Fibroblast of skin of right quadriceps (primary cell): ENCODE measurements around the gene LSG1.

Source experiments
- DNase-seq: peaks from one replicate; pipeline ENCODE4 v3.0.0-alpha.2; 2013

LSG1 gene

DNA sequence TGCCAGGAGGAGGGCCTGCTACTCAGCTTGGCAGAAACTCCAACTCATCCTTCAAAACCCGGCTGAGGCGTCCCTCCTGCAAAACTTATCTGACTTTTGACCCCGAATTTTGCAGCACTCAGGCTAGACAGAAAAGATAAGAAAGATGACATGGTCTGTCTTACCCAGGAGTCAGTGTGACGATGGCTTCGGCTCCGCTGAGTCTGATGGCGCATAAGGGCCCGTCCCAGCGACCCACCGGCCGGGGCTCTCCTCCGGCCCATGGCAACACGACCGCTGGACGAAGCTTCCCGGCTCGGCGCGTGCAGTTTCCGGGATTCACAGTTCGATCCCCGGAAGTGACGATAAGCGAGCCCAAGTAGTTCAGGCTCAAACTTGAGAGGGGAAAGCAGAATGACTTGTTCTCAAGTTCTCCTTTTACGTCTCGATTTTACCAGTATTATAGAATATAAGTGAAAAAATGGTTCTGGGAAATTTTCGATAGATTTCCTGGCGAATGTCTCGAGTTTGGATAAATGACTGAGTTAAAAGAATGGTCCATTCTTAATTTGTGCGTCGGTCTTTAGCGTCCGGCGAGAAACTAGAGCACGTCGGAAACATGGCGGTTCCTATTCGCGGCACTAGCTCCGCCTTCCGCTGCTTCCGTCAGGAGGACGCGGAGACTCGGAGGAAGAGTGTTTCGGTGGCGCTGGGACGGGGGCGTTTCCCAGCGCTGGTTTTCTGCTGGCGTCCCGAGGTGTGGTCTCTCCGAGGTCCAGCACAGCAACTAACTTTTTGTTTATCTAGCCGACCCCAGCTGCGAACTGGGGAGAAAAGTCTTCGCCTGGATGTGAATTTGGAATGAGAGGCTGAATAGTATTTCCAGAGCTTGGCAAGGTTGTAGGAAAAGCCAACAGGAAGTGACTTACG lies at the start of gene LSG1:
TSS of gene LSG1 (minus strand) at position 292 of the 909 bp plus-strand sequence. CDS start at position 263, 29 bp downstream.
- DNase-seq, result peak; percentile 96

DNA sequence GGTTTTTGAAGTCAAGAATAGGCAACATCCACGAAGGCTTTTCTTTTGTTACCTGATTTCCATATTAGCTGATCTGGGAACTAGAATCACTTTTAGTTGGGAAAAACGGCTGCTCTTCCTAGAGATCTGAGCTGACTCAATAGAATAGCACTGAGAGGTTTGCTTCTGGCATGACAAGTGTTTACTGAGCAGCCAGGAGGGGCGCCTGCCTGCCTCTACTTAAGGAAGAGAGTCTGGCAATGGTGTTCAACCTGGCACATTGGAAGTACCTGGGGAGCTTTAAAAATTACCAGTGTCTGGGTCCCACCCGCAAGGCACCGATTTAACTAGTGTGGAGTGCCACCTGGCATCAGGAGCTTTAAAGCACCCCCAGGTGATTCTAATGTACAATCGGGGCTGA lies 48.1 kb upstream of the LSG1 start:
- DNase-seq, result no peak

- DNase-seq, result no peak
These were observed 46.1 kb upstream of the LSG1 start for GRCh38 chr3:194718079-194718478.

GRCh38 chr3:194715022-194715800 lies 43.2 kb upstream of the LSG1 start:
- DNase-seq, result no peak

- no peak for DNase-seq
These were observed 42.6 kb upstream of the LSG1 start for GRCh38 chr3:194714564-194714963.

DNA sequence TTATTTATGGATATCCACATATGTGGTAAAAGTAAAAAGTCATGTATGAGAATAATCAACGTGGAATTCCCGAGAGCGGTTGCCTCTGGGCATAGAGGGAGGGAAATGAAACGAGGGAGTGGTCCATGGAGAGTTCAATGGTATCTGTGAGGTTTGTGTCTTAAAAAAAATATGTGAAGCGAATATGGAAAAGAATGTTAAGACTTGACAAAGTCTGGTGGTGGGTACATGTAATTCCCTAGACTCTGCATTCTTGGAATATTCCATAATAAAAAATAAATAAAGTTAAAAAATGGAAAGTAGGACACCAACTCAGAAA lies 42.1 kb upstream of the LSG1 start:
- DNase-seq, result no peak

GRCh38 chr3:194713299-194714136 lies 41.5 kb upstream of the LSG1 start:
- DNase-seq, result no peak

DNA sequence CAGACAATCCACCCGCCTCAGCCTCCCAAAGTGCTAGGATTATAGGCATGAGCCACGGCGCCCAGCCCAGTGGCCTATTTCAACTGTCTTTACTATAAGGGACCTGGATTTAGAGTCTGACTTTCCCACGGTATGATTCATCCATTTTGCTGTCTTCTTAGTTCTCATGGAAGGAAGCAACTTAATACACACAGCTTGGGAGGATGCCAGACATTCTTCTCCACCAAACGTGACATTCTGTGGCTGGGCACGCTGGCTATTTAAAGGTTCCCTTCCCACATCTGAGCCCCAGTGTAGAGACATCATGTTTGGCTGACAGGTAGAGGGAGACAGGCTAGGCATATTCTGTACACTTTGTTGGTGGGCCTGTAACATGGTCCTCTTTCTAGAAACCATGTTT lies 39.9 kb upstream of the LSG1 start:
- peak; percentile 95 for DNase-seq

DNA sequence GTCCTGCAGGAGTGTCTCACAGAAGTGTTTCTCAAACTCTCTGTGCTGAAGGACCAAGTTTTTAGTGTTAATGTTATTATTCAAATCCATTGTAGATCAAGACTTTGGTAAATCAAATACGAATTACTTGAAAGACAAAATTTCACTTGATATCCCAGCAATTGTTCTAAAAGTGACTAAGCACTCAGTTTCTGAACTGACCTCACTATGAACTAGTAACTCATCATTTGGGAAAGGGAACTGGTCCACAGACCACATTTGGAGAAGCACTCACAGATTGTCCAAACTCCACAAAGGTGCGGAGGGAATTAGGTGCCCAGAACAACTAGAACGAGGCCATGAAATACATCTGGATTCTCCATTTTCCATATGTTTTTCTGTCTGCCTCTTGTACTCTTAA lies 39.3 kb upstream of the LSG1 start:
- no peak for DNase-seq

DNA sequence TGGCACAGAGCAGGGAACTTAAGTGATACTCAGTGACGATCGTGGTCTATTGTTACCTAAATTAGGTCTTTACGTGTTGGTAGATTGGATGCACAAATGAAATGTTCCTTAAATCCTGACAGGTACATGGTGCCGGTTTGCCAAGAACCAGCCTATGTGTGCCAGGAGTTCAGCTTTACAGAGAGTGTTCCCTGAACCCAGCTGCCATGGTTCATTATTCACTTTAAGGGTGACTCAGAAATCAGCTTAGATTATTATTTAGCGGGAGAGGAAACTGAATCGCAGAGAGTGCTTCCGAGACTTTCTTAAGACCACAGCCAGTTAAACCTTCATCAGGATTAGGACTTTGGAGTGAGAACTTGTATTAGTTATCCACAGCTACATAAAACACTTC lies 35.2 kb upstream of the LSG1 start:
- DNase-seq, result no peak

DNA sequence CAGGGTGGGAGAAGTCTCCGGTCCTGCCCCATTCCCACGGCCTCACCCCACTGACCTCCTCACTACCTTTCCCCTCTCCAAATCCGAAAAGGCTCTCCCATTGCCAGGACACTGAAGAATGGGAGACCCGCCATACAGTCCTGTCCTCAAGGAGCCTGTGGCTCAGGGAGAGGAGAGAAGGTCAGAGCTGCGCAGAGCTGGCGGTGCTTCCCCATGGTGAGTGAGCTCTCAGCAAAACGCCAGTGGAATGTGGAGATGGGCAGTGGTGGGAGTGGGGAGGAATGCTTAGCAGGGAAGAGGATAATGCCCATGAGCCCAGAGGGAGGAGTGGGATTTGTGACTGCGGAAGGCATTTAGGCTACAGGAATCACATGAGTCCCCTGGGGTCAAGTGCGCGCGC lies 33.8 kb upstream of the LSG1 start:
- DNase-seq, result no peak

DNA sequence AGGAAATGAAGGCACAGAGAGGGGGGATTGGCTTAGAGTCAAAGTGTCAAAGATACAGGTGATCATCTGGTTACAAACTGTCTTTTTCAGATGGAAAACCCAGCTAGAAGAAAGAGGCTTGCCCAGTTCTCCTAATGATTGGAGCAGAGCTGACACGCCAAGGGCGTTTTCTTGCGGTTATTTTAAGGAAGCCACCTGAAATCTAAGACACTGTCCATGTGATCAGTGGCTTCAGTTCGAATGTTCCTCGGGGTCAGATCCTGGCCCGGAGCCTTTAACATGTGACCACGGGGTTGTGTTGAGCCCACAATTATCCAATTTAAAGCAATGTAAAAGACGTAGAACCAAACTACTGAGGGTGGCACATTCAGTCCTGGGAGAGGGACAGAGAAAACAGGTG lies 33.2 kb upstream of the LSG1 start:
- DNase-seq, result no peak

DNA sequence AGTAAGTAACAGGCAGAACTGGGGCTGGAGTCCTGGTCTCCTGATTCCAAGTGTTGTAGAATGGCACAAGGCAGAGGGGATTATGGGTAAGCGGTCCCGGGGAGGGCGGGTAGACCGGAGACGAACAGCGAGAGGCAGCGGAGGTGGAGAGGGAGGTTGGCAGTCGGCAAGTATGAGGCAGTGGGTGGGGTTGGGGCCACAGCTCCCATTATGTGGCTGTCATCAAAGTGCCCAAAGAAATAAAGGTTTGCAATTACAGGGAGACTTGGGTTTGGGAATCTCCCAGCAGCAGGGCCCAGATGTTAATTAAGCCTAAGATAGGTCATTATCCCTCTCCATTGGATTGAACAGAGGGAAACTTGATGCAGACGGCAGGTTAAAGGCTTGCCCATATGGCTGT lies 30.6 kb upstream of the LSG1 start:
- no peak for DNase-seq

GRCh38 chr3:194696702-194697101 lies 24.7 kb upstream of the LSG1 start:
- no peak for DNase-seq

- DNase-seq, result no peak
These were observed 19.7 kb upstream of the LSG1 start for GRCh38 chr3:194691481-194692283.

DNA sequence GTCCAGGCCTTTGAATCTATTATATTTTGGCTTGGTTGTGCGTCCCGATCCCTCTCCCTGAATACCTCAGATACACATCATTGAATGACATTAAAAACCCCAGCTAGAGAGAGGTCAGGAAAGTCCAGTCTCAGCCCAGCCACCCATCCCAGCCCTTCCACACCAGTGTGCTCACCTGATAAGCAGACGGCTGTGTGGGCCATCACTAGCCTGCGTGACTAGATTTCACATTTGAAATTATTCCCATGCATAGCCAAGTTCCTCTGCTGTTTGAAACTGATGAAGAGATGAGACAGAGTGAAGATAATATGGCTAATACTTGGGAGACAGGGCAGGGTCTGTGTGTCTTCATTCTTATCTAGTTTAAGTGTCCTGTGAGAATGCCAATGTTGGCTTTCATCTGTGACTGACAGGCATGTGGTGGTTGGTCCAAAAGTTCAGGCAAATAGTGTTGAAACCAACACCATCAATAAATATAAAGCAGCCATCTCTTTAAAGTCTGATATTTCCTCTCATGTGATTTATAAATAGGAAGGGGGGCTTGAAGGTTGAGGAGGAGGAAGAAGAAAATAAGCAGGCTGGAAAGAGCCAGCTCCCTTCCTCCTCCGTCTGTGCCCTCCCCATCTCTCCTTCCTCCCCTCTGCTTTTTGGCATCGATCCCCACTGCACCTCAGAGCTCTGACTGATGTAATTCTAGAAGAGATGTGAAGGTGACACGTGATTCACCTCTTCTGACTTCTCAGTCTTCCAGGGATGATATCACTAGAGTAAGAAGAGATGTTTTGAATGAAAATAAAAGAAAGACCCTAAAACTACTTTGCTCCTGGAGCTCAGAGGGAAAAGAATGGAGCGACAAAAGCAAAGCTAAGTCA lies 18.7 kb upstream of the LSG1 start:
- DNase-seq, result peak; percentile 63

- peak; percentile 75 for DNase-seq
These were observed 17.5 kb upstream of the LSG1 start for GRCh38 chr3:194689493-194689944.

DNA sequence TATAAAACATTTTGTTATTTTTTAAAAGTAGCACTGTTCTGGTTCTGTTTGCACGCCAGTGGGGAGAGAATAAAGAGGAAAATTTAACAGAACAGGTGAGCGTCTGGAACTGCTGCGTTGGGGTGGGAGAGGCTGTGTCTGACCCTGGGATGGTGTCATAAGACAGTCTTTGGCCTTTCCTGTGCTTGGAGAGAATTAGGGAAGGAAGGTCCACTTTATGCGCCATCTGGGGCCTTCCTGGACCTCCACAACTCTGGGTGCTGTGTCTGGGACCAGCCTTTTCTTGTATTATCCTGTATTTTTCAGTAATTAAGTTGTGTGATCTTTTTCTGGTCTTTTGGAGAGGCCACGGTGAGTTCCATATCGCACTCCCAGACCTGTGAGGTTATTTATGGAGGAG lies 17.0 kb upstream of the LSG1 start:
- DNase-seq, result no peak

DNA sequence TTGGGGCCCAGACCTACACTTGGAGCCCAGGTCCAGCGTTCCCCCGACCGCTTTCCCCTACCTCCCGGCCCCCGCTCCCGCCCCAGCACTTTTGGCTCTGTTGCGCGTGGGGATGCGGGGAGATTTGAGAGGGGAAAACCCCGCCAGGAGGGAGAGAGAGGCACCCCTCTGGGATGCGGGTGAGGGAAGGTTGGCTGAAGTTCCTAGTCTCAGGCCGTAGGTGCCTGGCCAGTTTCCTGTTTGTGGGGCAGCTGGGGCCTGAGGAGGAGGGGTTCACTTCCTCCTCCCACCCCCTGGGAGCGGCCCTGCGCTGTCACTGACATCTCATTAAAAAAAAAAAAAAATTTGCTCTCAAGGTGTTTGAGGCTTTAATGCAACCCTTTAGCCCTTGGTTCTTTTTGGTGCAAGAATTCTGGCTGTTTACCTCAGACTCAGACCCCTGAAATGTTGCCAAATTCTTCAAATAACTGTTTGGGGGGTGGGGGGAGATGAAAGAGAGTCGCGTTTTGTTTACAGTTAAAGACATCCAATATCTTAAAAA lies 16.3 kb upstream of the LSG1 start:
- DNase-seq, result peak; percentile 52

GRCh38 chr3:194687638-194688199 lies 15.7 kb upstream of the LSG1 start:
- peak; percentile 64 for DNase-seq
